Activated B cell treated with CpG ODN at 0.5 μM for 24 hours (primary cell): Measurements from ENCODE around the gene P2RY1. TPM values are rescaled to one million over a fixed set of nuclear protein-coding genes. Genes with fewer than 3 reads are reported as not detected.

Experiments
- ATAC-seq: fragments of 200-7000 bp; cut with Tn5 transposase; one replicate; pipeline ENCODE4 v1.10.0; 2021; ENCODE audit warnings: low read depth, mild to moderate bottlenecking, moderate library complexity
- CTCF ChIA-PET: fragments of 350-600 bp; sonication (Branson Sonifier 250); formaldehyde crosslinking; loops from one replicate; lab custom pipeline; 2021; ENCODE audit warnings: antibody characterized with exemption; lab: Charles Lee
- POLR2A ChIA-PET: fragments of 350-600 bp; sonication (Branson Sonifier 250); formaldehyde crosslinking; loops from one replicate; lab custom pipeline; 2021; ENCODE audit warnings: antibody characterized with exemption; lab: Charles Lee
- DNase-seq: peaks from one replicate; pipeline ENCODE4 v3.0.0; 2022
- H3K27ac Mint-ChIP-seq: one replicate; pipeline ENCODE4 v1.8.0; 2020; ENCODE audit warnings: mixed read lengths
- H3K27me3 Mint-ChIP-seq: one replicate; pipeline ENCODE4 v1.8.0; 2021; ENCODE audit warnings: mixed read lengths
- H3K36me3 Mint-ChIP-seq: one replicate; pipeline ENCODE4 v1.8.0; 2021; ENCODE audit warnings: low read depth, mixed read lengths
- H3K4me1 Mint-ChIP-seq: one replicate; pipeline ENCODE4 v1.8.0; 2021; ENCODE audit warnings: mixed read lengths
- H3K4me3 Mint-ChIP-seq: one replicate; pipeline ENCODE4 v1.8.0; 2020; ENCODE audit warnings: mild to moderate bottlenecking, mixed read lengths
- H3K9me3 Mint-ChIP-seq: one replicate; pipeline ENCODE4 v1.8.0; 2020; ENCODE audit warnings: mixed read lengths
- CTCF ChIP-seq: fragments of 200-600 bp; IDR thresholded peaks from one replicate; pipeline ENCODE4 v1.8.0; 2022; ENCODE audit warnings: antibody characterized with exemption, mild to moderate bottlenecking
- intact Hi-C: fragments of 100-400 bp; cut with micrococcal nuclease; formaldehyde crosslinking; loops from one replicate; pipeline ENCODE4 v1.15.1; 2024
- total RNA-seq: library from RNA; stranded (reverse); gene quantifications from 2 replicates; pipeline ENCODE4 v1.2.3, GENCODE V29; 2022

Gene P2RY1
- total RNA-seq = 0.20 TPM in 2 replicates

- H3K27ac Mint-ChIP-seq = no peak within 1 kb of the TSS
- POLR2A ChIA-PET = interaction anchor here (0.9 kb wide), 1 partner anchor 321 kb away, joined by 3 read pairs; no protein-coding TSS in a partner anchor
- peak; percentile 76 for ATAC-seq
Measured at GRCh38 chr3:152834776-152835600, at the start of gene P2RY1. TSS of gene P2RY1 (plus strand) at chr3:152835131. CDS start at chr3:152835783, 652 bp downstream.

GRCh38 chr3:152786977-152787681 lies 47.8 kb upstream of the P2RY1 start:
- no peak overlapping the region for H3K27ac Mint-ChIP-seq
- DNase-seq (no peak), ATAC-seq (no peak)
- intact Hi-C loops = no loop called here
- peaks cover 2% of the 10 kb centered on the region for H3K27me3 Mint-ChIP-seq
- H3K9me3 Mint-ChIP-seq = no peaks in the 10 kb centered on the region
- no peaks in the 10 kb centered on the region for H3K4me1 Mint-ChIP-seq
- H3K36me3 Mint-ChIP-seq = no peaks in the 10 kb centered on the region
- no peak for TF ChIP-seq CTCF
- ChIA-PET CTCF (no interaction called here), POLR2A (no interaction called here)
- H3K4me3 Mint-ChIP-seq = no peak overlapping the region

More at GRCh38 chr3:152834776-152835600, at the start of gene P2RY1:
- peak; percentile 32 for DNase-seq
- no peak for TF ChIP-seq CTCF
- H3K4me1 Mint-ChIP-seq = peaks cover 20% of the 10 kb centered on the region
- H3K27me3 Mint-ChIP-seq = peaks cover 26% of the 10 kb centered on the region
- intact Hi-C loops = loop anchor here (10.0 kb wide), 1 partner anchor 360 kb away; no protein-coding TSS in a partner anchor
- H3K9me3 Mint-ChIP-seq = no peaks in the 10 kb centered on the region
- CTCF ChIA-PET = no interaction called here
- H3K36me3 Mint-ChIP-seq = no peaks in the 10 kb centered on the region
- peak within 1 kb of the TSS; percentile 88 for H3K4me3 Mint-ChIP-seq

- intact Hi-C loops = no loop called here
- TF ChIP-seq CTCF = no peak
- Mint-ChIP-seq H3K4me1 (no peaks in the 10 kb centered on the region), H3K27ac (no peak overlapping the region), H3K36me3 (no peaks in the 10 kb centered on the region), H3K9me3 (no peaks in the 10 kb centered on the region), H3K4me3 (no peak overlapping the region), H3K27me3 (no peaks in the 10 kb centered on the region)
- ChIA-PET POLR2A (no interaction called here), CTCF (no interaction called here)
- DNase-seq = no peak
- ATAC-seq = no peak
Measured at GRCh38 chr3:152790651-152791387, 44.1 kb upstream of the P2RY1 start.

GRCh38 chr3:152793969-152794368 lies 41.0 kb upstream of the P2RY1 start:
- TF ChIP-seq CTCF = no peak
- DNase-seq = no peak
- intact Hi-C loops = no loop called here
- Mint-ChIP-seq H3K4me3 (no peak overlapping the region), H3K4me1 (no peaks in the 10 kb centered on the region), H3K27ac (no peak overlapping the region), H3K9me3 (no peaks in the 10 kb centered on the region), H3K36me3 (no peaks in the 10 kb centered on the region), H3K27me3 (no peaks in the 10 kb centered on the region)
- ATAC-seq = no peak
- ChIA-PET POLR2A (no interaction called here), CTCF (no interaction called here)
